ENCODE measurements around the gene SPRYD3. TPM values are rescaled to one million over a fixed set of nuclear protein-coding genes. Genes with fewer than 3 reads are reported as not detected.

SPRYD3 gene
- total and polyA plus RNA-seq, 2 of the 4 experiments (the other 2 are of a cell fraction): 25.6 to 27.8 TPM

DNA sequence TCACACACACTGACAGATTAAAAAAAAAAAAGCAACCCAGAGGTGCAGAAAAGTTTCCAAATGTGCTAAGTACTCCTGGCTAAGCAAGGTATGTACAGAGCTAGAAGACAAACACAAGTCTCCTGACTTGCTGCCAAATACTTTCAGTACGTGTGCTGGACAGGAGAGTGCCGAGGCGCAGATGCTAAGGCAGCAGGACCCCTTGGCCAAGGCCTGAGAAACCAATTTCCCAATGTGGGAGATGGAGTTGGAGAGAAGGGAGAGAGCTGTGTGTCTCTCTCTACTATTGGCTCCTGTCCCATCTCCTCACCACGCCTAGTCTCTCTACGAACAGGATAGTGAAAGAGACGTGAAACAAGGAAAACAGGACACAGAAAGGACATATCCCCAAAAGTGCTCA lies 5.3 kb downstream of the SPRYD3 start:
- H3K9me3 ChIP-seq (ENCODE audit: control insufficient read depth, insufficient read depth, low read length): no peaks in the 10 kb centered on the region
- H3K4me3 ChIP-seq (ENCODE audit: insufficient read depth, low read depth, low read length): no peak overlapping the region
- no peak overlapping the region for H3K56ac ChIP-seq (ENCODE audit: extremely low read depth, insufficient read depth, low read length)
- dilution Hi-C loops (cut with HindIII; ENCODE audit: low sequenced_read_pairs, unreplicated experiment): no loop called here
- no peak overlapping the region for H2AK9ac ChIP-seq (replicated peaks; ENCODE audit: low read depth, low read length, poor library complexity)
- no peak overlapping the region; the same call in 2 of the 3 replicates for H2BK15ac ChIP-seq (ENCODE audit: low read depth, low read length)
- H2BK20ac ChIP-seq (ENCODE audit: low read depth, low read length): no peak overlapping the region
- ChIA-PET CTCF (no interaction called here), POLR2A (ENCODE audit: unreplicated experiment) (interaction anchor here (0.7 kb wide), 1 partner anchor 11 kb away, joined by 3 read pairs; no protein-coding TSS in a partner anchor)
- no peak overlapping the region for H4K8ac ChIP-seq (ENCODE audit: low read depth in 2 of 2, low read length in 2 of 2)
- H3K4ac ChIP-seq (ENCODE audit: low read depth, low read length): no peak overlapping the region
- in situ Hi-C loops (cut with MboI; ENCODE audit: low sequenced_read_pairs): no loop called here
- H3K79me1 ChIP-seq (ENCODE audit: low read depth in 1 of 2, low read length in 2 of 2): peaks cover 31 to 69% of the 10 kb centered on the region in 2 experiments
- H3K4me1 ChIP-seq (ENCODE audit: control insufficient read depth, insufficient read depth, low read length): peaks cover 17% of the 10 kb centered on the region
- no peak overlapping the region for H3K18ac ChIP-seq (ENCODE audit: low read depth, low read length)
- no peak overlapping the region for H3K23ac ChIP-seq (ENCODE audit: low read depth, low read length)
- DNase-seq (no peak), ATAC-seq (ENCODE audit: low read depth) (no peak)
- 75% methylated on average over 1 of the region's 6 CpGs; no CpG with 5 or more reads in 1 of the 2 experiments for WGBS, 2 experiments (ENCODE audit: extremely low coverage in 2 of 2, insufficient read length in 1 of 2)
- no peaks in the 10 kb centered on the region for H3K27me3 ChIP-seq (ENCODE audit: control insufficient read depth, insufficient read depth, low read length)
- no peak overlapping the region for H4K5ac ChIP-seq (ENCODE audit: low read depth, low read length)
- no peak overlapping the region for H2AFZ ChIP-seq (replicated peaks; ENCODE audit: low read length, poor library complexity)
- no peak overlapping the region for H3K14ac ChIP-seq (replicated peaks; ENCODE audit: low read depth, low read length)
- peaks cover 29% of the 10 kb centered on the region for H3K36me3 ChIP-seq (ENCODE audit: control insufficient read depth, insufficient read depth, low read length)
- H2BK120ac ChIP-seq (ENCODE audit: low read depth, low read length): no peak overlapping the region
- H3K27ac ChIP-seq (ENCODE audit: insufficient read depth, low read length): no peak overlapping the region
- peaks cover 19% of the 10 kb centered on the region for H3K9me1 ChIP-seq (ENCODE audit: insufficient read depth, low read length)
- H4K20me1 ChIP-seq (ENCODE audit: insufficient read depth, low read length): no peaks in the 10 kb centered on the region
- H3K9ac ChIP-seq (ENCODE audit: low read depth, low read length): no peak overlapping the region
- H2AK5ac ChIP-seq (ENCODE audit: low read depth, low read length): no peak overlapping the region
- no peak overlapping the region for H3K4me2 ChIP-seq (ENCODE audit: low read depth, low read length)
- BruUV-seq (replicated peaks): no TSS peak
- no peak for TF ChIP-seq CEBPB (IDR thresholded peaks at IDR 0.05; ENCODE audit: low read depth, low read length)
- no peak for TF ChIP-seq CHD1 (IDR thresholded peaks at IDR 0.05; ENCODE audit: low read depth, low read length)
- TF ChIP-seq MAFK (IDR thresholded peaks at IDR 0.05; ENCODE audit: low read depth, low read length): no peak
- TF ChIP-seq, protein P1, sequence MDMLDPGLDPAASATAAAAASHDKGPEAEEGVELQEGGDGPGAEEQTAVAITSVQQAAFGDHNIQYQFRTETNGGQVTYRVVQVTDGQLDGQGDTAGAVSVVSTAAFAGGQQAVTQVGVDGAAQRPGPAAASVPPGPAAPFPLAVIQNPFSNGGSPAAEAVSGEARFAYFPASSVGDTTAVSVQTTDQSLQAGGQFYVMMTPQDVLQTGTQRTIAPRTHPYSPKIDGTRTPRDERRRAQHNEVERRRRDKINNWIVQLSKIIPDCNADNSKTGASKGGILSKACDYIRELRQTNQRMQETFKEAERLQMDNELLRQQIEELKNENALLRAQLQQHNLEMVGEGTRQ (IDR thresholded peaks at IDR 0.05; ENCODE audit: low read depth, low read length): no peak
- no peak for TF ChIP-seq RAD21 (IDR thresholded peaks at IDR 0.05; ENCODE audit: low read length)
- TF ChIP-seq, protein P2, sequence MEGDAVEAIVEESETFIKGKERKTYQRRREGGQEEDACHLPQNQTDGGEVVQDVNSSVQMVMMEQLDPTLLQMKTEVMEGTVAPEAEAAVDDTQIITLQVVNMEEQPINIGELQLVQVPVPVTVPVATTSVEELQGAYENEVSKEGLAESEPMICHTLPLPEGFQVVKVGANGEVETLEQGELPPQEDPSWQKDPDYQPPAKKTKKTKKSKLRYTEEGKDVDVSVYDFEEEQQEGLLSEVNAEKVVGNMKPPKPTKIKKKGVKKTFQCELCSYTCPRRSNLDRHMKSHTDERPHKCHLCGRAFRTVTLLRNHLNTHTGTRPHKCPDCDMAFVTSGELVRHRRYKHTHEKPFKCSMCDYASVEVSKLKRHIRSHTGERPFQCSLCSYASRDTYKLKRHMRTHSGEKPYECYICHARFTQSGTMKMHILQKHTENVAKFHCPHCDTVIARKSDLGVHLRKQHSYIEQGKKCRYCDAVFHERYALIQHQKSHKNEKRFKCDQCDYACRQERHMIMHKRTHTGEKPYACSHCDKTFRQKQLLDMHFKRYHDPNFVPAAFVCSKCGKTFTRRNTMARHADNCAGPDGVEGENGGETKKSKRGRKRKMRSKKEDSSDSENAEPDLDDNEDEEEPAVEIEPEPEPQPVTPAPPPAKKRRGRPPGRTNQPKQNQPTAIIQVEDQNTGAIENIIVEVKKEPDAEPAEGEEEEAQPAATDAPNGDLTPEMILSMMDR (conservative IDR thresholded peaks at IDR 0.05; ENCODE audit: low read depth, low read length): no peak
- TF ChIP-seq NFE2L2 (IDR thresholded peaks at IDR 0.05; ENCODE audit: low read depth, low read length): no peak
- TF ChIP-seq RCOR1 (IDR thresholded peaks at IDR 0.05; ENCODE audit: insufficient replicate concordance, low read length): no peak
- no peak for TF ChIP-seq BHLHE40 (IDR thresholded peaks at IDR 0.05; ENCODE audit: low read depth, low read length)
- TF ChIP-seq, protein P3, sequence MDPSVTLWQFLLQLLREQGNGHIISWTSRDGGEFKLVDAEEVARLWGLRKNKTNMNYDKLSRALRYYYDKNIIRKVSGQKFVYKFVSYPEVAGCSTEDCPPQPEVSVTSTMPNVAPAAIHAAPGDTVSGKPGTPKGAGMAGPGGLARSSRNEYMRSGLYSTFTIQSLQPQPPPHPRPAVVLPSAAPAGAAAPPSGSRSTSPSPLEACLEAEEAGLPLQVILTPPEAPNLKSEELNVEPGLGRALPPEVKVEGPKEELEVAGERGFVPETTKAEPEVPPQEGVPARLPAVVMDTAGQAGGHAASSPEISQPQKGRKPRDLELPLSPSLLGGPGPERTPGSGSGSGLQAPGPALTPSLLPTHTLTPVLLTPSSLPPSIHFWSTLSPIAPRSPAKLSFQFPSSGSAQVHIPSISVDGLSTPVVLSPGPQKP (IDR thresholded peaks at IDR 0.05; ENCODE audit: borderline replicate concordance, low read depth, low read length): no peak
- TF ChIP-seq MXI1 (IDR thresholded peaks at IDR 0.05; ENCODE audit: borderline replicate concordance, low read depth, low read length): no peak
- no peak for TF ChIP-seq POLR2A (IDR thresholded peaks at IDR 0.05; ENCODE audit: low read depth, low read length)
- TF ChIP-seq FOS (IDR thresholded peaks at IDR 0.05; ENCODE audit: low read depth, low read length): no peak
- TF ChIP-seq MAZ (IDR thresholded peaks at IDR 0.05; ENCODE audit: borderline replicate concordance, low read depth, low read length): no peak
- TF ChIP-seq SMC3 (IDR thresholded peaks at IDR 0.05; ENCODE audit: low read depth, low read length): no peak
- no peak for TF ChIP-seq RFX5 (IDR thresholded peaks at IDR 0.05; ENCODE audit: low read depth, low read length)
- H4K91ac ChIP-seq (ENCODE audit: insufficient read depth, low read depth, low read length): no peak overlapping the region
- intact Hi-C loops (cut with micrococcal nuclease): no loop called here
- H2BK5ac ChIP-seq (ENCODE audit: low read depth, low read length, poor library complexity, severe bottlenecking): no peak overlapping the region

All from IMR-90 (cell line).